Kidney epithelial cell (primary cell): ENCODE measurements around the gene BCL7A. TPM values are rescaled to one million over a fixed set of nuclear protein-coding genes. Genes with fewer than 3 reads are reported as not detected.

ENCODE experiments used
- DNase-seq: peaks from one replicate; pipeline ENCODE4 v3.0.0-alpha.2; 2010; ENCODE audit warnings: low read depth
- H3K27me3 ChIP-seq: 2 replicates; pipeline ENCODE4 v1.6.0; 2011; ENCODE audit warnings: low read length; ENCODE audit not compliant: control insufficient read depth, insufficient read depth
- H3K36me3 ChIP-seq: 2 replicates; pipeline ENCODE4 v1.5.1; 2011; ENCODE audit warnings: low read length; ENCODE audit not compliant: control insufficient read depth, insufficient read depth
- H3K4me3 ChIP-seq: 2 replicates; pipeline ENCODE4 v1.5.1; 2011; ENCODE audit warnings: low read depth, mild to moderate bottlenecking, control low read depth, low read length
- total RNA-seq: library from RNA; depleted of rRNA; stranded (reverse); fragments of >200 nt; gene quantifications from 2 replicates; pipeline ENCODE4 v1.2.3, GENCODE V29; 2015
- TF ChIP-seq, protein P1 (sequence below): IDR thresholded peaks from 2 replicates; pipeline ENCODE4 v1.5.1; 2011; ENCODE audit warnings: mild to moderate bottlenecking, moderate library complexity, low read length, control low read depth, inconsistent platforms; ENCODE audit not compliant: insufficient read depth, poor library complexity, severe bottlenecking

The BCL7A gene
- total RNA-seq, 1 donor from 2014 or later: 23.8 TPM

DNA sequence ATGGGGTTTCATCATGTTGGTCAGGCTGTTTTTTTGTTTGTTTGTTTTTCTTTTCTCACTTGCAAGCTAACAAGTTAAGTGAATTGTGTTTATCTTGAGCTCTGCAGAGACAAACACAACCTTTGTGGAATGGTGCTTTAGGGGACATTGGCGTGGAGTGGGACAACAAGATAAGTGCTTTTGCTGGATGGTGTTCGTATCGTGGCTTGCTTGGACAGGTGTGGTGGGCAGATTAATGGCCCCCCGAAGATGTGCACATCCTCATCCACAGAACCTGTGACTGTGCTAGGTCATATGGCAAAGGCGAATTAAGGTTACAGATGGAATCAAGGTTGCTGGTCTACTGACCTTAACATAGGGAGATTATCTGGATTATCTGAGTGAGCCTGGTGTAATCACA is 63.9 kb downstream of the BCL7A start:
- Histone ChIP-seq H3K36me3 (peaks cover 4% of the 10 kb centered on the region), H3K4me3 (no peak overlapping the region), H3K27me3 (no peaks in the 10 kb centered on the region)
- no peak for DNase-seq
- TF ChIP-seq, protein P1, sequence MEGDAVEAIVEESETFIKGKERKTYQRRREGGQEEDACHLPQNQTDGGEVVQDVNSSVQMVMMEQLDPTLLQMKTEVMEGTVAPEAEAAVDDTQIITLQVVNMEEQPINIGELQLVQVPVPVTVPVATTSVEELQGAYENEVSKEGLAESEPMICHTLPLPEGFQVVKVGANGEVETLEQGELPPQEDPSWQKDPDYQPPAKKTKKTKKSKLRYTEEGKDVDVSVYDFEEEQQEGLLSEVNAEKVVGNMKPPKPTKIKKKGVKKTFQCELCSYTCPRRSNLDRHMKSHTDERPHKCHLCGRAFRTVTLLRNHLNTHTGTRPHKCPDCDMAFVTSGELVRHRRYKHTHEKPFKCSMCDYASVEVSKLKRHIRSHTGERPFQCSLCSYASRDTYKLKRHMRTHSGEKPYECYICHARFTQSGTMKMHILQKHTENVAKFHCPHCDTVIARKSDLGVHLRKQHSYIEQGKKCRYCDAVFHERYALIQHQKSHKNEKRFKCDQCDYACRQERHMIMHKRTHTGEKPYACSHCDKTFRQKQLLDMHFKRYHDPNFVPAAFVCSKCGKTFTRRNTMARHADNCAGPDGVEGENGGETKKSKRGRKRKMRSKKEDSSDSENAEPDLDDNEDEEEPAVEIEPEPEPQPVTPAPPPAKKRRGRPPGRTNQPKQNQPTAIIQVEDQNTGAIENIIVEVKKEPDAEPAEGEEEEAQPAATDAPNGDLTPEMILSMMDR: no peak

DNA sequence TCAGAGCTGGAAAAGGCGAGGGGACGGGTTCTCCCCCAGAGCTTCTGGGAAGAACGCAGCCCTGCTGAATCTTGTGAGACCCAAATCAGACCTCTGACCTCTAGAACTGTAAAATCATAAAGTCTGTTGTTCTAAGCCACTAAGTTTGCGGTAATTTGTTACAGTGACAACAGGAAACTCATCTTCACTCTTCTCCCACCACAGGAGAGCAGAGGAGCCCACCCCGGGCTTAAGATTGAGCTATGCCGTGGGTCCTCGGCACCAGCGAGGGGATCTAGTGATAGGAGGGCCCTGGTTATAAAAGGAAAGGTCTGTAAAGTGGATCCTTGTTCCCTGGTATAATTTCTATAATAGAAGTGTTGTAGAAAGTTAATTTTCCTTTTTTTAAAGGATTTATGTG is 64.4 kb downstream of the BCL7A start:
- no peaks in the 10 kb centered on the region for H3K27me3 ChIP-seq
- H3K36me3 ChIP-seq: peaks cover 4% of the 10 kb centered on the region
- TF ChIP-seq, protein P1: no peak
- H3K4me3 ChIP-seq: no peak overlapping the region
- no peak for DNase-seq

DNA sequence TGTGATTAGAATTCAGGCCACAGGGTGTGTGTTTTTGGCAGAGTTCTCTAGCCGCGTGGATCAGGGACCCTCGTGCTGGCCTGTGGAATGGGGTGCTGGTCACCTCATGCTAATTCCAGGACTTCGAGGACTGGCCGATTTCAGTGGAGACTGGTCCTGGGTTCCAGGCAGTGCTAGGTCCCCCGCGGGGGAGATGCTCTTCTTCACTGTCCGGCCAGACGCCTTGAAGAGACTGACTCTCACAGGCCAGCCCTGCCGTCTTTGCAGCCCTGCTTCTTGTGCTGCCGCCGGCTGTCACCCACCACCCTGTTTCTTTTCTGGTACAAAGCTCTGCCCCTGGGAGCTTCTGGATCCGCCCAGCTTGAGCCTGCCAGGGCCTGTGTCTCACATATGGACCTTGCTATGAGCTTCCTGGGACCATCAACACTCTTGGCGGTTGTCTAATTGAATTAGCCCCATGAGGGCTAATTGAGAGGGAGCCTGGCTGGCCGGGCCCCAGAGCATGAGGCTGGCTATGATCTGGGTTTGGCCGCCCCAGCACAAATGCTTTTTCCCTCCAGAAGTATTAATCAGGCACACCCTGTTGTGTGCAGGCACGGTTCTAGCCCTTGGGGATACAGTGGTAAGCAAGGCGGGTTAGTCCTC is 65.1 kb downstream of the BCL7A start:
- DNase-seq: no peak
- Histone ChIP-seq H3K4me3 (no peak overlapping the region), H3K27me3 (no peaks in the 10 kb centered on the region), H3K36me3 (peaks cover 4% of the 10 kb centered on the region)
- TF ChIP-seq, protein P1: no peak

DNA sequence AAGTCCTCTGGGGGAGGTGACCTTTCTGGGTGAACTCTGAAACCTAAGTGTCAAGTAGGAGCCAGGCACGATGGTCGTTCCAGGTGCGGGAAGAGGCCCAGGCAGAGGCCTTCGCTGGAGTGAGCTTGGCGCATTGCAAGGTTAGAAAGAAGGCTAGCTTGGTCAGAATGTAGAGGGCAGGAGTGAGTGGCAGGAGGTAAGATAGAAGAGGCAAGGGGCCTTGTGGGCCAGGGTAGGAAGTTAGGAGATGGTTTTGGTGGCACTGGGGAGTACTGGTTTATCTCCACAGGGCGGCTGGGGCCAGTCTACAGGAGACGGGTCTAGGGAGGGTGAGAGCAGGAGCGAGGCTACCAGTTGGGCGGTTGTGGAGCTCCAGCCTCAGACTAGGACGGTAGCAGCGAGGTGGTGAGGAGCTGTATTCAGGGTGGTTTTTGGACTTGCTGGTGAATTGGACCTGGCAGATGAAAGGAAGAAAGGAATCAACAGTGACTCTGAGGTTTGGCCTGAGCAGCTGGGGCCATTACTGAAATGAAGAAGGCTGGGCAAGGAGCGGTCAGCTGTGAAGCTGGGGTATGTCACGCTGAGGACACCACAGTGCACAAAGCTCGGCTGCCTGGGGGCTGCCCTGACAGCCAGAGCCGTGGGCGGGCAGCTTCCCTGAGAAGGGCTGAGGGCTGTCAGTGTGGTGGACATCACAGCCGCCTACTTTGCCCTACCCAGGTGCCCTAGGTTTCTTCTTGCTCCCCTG is 65.9 kb downstream of the BCL7A start:
- peaks cover 4% of the 10 kb centered on the region for H3K36me3 ChIP-seq
- DNase-seq: no peak
- no peaks in the 10 kb centered on the region for H3K27me3 ChIP-seq
- no peak overlapping the region for H3K4me3 ChIP-seq
- TF ChIP-seq, protein P1: no peak

DNA sequence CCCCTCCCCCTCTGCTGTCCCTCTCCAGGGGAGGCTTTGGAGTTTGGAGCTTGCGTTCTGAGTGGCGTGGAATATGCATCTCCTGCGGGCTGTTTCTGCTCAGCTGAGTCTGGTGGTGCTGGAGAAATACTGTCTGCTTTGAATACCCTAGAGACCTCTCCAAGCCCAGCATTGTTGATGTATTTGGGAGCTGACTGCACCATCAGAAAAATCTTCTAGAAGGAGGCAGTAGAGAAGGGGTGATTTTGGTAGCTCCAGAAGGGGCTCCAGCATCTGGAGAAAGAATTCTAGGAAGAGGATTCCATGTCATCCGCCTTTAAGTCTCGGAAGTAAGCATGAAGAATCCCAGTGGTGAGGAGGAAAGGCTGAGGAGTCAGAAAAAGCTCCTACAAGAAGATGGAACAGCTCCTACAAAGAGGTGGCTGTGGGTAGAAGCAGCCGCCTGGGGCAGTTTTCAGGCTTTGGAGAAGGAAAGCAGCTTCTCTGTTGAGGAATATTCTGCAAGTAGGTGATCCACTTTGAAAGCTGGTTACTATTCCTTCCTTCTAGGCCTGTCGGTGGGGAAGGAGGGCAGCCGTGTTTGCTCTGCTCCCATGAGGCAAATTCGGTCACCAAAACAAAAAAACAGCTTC is 66.6 kb downstream of the BCL7A start:
- peaks cover 4% of the 10 kb centered on the region for H3K36me3 ChIP-seq
- TF ChIP-seq, protein P1: no peak

DNA sequence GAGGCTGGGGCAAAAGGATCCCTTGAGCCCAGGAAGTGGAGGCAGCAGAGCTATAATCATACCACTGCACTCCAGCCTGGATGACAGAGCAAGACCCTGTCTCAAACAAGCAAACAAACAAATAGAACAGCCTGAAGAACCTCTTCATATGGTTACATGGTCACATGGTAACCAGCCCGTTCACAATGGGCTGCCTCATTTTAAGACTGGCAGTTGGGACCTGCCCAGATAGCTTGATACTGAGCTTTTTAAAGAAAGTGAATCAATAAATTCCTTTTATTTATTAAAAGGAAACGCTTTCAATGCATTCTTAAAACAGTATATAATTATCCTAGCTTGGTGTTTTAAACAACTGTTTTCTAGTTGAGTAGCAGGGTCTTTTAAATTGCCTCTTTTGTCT is 67.4 kb downstream of the BCL7A start:
- TF ChIP-seq, protein P1: no peak
- DNase-seq: no peak
- Histone ChIP-seq H3K4me3 (no peak overlapping the region), H3K27me3 (no peaks in the 10 kb centered on the region), H3K36me3 (peaks cover 4% of the 10 kb centered on the region)

More for the DNA sequence above, 66.6 kb downstream of the BCL7A start:
- Histone ChIP-seq H3K27me3 (no peaks in the 10 kb centered on the region), H3K4me3 (no peak overlapping the region)
- no peak for DNase-seq
